ENCODE results near the gene PPP1CA.

The PPP1CA gene

DNA sequence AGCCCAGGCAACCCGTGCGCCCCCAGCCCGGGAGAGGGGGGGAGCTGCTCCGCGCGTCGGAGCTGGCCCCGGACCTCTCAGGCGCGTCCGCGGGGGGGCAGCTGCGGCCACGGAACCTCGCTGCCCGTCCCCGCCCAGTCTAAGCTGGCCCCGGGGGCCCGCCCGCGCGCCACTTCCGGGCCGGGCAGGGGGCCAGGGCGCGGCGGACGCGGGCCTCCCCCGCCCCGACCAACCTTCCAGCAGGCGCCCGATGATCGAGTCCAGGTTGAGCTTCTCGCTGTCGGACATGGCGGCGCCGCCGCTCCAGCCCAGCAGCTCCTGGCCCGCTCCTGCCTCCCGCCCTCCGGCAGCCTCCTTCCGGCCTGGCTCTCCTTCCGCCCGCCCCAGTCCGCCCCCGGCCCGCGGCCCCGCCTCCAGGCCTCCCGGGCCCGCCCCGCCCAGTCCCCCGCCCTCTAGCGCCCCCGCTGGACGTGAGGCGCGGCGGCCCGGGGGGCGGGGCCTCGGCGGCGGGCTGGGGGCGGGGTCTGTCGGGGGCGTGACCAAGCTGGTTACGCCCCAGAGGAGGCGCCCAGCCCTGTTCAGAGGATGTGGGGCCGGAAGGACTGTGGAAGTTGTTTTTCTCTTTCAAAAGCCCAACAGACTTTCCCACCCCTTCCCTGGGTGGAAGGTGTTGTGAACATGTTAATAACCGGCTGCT is at the start of gene PPP1CA:
TSS of gene PPP1CA (minus strand) at position 364 of the 697 bp plus-strand sequence. CDS start at position 288, 76 bp downstream.
- DNase-seq = peak; percentile 91

DNA sequence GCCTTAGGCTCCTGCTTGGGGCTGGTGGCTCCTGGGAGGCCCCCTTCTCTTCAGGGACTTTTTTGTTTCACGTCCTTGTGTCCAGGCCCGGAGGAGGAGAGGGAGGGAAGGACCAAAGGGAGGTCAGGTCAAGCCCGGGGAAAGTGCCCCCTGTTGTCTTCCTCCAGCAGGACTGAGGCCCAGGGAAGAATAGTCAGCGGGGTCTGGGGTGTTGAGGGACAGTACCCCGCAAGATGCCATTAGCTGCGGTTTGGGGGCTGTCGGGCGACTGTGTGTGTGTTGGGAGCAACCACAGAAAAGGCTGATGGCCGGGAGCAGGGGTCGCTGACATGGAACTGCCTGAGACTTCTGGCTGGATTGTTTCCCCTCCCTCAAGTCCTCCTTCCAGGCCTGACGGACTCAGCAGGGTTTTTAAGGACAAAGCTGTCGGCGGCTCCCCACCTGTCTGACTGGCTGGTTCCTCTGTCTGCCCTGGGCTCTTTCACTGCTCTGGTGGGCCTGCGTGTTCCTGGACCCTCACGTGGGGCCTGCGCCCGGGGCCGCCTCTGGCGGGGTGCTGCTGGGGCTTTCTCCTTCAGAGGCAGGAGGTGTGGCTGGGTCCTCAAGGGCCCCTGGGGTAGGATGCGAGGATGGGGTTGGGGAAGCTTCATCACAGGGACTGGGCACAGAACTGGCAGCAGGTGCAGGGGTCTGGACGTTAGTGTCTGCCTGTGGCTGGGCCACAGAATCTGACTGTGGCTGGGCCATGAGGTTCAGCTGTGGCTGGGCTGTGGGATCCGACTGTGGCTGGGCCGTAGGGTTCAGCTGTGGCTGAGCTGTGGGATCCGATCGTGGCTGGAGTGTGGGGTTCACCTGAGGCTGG is 49.4 kb upstream of the PPP1CA start:
- no peak for DNase-seq

DNA sequence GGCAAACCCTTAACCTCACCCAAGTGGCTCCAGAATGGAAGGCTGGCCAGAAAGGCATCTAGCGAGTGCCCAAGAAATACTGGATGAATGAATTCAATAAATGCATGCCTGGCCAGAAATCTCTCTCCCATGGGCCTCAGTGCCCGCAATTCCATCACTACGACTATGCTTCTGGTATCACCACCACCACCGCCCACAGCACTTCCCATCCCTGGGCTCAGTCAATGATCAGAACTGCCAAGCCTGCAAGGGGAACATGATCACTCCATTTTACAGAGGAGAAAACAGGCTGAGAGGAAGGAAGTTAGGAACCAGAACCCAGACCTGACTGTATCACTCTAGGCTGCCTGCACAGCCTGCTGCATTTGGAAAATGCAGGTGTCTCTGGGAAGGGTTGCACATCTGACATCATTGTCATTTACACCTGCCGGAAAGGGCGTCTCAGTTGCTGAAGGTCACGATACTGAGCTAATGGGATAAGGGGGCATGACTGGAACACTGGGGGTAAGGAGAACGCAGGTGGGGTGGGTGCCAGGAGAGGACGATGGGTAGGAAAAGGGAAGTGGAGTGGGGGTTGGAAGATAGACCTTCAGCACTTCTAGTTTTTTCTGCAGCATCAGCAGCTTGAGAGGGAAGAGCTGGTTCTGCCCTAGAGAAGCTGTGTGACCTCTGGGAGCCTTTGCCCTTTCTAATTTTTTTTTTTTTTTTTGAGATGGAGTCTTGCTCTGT is 47.6 kb upstream of the PPP1CA start:
- DNase-seq = no peak

DNA sequence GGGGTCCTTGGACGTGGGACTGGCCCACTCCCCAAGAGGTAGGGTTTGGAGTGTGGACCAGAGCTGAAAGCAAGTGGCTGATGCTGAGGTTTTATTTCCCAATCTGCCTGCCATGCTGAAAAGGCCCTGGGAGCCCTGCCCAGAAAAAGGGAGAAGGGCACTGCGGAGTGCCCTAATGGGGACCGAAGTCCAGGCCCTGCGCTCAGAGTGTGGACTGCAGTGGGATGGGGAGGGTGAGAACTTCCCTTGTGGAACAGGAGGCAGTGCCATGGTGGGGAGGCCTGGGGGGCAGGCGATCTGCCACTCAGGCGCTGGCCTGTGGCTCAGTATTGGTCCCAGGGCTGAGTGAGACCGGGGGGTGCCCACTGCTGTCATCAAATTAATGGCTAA is 46.6 kb upstream of the PPP1CA start:
- DNase-seq = no peak

DNA sequence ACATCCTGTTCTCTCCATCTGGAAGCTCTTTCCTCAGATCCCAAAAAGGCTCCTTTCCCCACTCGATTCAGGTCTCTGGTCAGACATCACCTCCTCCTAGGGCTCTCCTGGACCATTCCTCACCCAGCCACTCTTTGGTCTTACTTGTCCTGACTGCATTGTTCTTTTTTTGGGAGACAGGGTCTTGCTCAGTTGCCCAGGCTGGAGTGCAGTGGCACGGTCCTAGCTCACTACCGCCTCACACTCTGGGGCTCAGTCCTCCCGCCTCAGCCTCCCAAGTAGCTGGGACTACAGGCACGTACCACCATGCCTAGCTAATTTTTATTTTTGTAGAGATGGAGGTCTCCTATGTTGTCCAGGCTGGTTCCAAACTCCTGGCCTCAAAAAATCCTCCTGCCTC is 43.9 kb upstream of the PPP1CA start:
- no peak for DNase-seq

DNA sequence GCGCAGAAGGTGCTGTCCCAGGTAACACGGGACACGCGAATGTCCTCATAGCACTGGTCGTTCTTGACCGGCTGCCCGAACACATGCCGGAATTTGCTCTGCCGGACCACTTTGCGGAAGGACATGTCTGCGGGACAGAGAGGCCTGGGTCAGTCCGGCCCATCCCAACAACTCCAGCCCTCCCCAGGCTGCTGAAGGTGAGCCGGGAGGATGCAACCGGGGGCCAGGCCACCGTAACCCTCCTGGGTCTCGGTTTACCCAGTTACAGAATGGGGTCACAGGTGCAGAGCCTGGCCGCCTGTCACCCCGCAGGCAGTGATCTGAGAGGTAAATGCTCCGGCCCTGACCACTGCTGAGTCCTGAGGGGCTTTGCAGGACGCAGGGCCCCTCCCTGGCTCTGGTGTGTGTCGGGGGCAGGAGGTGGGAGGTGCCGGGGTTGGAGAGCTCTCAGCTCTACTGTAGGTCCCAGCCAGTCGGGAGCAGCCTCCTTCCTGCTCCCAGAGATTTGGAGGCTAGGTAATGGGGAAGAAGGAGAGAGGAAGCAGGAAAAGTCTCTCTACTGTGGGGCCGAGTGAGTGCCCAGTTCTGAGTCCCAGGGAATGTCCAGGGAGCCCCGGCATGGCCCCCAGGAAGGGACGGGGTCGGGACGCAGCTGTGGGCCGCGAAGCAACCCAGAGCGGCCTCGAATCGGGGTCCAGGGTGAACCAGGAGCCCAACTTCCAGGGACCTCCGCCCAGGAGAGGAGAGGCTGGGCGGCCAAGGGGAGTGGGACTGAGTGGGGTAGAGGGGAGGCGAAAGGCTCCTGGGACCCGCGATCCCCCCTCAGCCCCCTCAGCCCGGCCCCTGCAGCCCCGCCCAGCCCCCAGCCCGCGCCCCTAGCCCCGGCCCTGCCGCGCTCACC is 41.1 kb upstream of the PPP1CA start:
- no peak for DNase-seq

DNA sequence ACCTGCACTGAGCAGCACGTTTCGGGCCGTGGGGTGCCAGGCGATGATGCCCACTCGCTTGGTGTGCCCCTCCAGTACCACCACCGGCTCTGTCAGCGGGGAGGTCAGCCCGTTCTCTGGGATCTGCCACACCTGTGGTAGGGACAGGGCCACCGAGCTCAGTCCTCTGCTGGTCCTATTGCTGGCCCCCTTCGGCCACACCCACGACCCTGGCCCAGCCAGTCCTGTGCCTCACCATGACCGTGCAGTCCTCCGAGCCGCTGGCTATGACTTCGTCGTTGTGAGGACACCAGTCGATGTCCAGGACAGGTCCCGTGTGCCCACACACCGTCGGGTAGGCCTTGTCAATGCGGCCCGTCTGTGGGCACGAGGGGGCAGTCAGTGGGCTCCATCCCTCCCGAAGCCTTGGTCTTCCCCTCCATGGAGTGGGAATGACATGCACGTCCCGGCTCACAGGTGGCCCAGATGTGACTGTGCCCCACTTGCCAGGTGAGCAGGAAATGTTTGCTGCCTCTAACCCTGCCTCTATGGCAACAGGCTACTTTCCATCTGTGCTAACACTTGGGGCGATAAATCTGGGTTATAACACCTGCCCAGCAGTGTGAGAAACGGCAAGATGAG is 40.2 kb upstream of the PPP1CA start:
- no peak for DNase-seq

DNA sequence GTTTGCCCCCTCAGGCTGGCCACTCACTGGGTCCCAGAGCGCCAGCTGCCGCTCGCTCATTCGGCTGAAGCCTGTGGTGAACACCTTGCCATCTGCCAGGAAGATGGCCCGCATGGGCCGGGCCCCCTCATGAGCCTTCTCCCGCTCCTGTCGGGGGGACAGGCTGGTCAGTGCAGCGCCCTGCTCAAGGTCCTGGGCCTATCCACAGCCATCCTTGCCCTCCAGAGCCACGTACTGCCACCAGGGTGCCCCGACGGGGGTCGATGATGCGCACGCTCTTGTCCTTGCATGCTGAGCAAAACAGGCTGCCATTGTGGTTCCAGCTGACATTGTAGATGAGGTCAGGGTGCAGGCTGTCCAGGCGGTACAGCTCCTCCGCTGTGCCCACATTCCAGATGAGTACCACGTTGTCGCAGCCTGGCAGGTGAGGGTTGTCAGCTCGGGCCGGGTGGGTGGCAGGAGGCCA is 39.5 kb upstream of the PPP1CA start:
- DNase-seq = no peak

DNA sequence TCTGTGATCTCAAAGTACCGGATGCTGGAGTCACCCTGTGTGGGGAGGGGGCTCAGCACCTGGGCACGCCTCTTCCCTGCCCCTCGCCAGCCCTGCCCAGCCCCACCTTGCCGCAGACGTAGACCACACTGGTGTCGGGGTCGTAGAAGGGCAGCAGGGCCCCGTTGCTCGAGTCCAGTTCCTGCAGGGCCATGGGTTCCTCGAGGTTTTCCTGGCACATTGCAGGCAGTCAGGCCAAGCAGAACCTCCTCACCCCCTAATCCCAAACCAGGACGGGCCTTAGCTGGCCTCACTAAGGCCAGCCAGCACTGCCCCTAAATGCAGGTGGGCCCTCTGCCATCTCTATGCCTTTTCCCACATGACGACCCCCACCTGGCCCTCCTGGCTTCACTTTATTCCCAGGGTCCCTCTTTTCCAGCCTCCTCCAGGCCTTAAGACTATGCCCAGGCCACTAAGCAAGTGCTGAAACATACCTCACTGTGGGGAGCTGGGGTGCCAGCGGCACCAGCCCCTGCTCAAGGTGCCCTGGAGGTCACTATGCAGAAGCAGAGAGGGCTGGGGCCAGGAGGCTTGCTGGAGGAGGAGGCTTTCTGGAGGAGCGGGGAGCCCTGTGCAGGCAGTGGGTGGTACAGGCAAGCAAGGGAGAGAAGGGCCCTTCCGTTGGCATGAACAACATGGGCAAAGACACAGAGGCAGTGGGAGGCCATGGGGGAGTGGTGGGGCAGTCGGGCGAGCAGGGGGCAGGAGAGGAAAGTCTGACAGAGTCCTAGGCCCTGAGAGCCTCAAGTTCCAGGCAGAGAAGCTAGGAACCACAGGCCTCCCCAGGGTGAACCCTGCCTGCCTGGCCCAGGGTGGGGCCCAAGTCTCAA is 38.8 kb upstream of the PPP1CA start:
- no peak for DNase-seq

DNA sequence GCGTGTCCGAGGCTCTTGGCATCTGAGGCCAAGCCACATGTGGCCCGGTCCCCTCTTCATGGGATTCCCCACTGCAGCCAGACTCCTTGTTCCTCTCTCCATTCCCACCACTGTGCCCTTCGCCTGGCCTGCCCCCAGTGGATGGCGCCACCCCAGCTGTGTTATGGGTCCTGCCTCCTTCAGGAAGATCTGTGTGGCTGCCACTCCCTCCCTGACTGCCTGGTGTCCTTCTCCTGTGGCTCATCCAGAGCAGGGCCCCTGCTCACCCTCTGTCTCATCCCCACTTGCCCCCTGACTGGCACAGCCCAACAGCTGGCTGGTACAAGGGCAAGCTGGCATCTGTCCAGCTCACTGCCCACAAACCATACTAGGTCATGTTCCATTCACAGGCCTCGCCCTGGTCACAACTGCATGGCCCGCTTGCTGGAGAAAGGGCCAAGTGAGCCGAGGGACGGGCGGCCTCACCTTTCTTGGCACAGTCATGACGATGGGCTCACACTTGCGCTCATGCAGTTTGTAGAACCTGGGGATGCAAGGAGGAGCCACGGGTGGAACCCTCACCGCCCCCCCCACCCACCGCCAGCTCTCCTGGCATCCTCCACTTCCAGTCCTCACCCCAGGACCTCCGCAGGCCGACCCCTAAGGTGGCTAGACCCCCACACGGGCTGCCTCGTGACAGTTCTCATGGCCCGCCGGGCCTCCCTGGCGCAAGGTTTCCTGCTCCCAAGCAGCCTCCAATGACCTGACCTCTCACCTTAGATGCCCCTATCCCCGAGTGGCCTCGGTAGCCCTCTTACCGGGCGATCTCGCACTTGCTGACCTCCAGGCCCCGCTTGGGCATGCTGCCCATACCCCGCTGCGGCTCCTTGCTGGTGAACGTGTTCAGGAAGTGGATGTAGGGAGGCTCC is 37.9 kb upstream of the PPP1CA start:
- no peak for DNase-seq

DNA sequence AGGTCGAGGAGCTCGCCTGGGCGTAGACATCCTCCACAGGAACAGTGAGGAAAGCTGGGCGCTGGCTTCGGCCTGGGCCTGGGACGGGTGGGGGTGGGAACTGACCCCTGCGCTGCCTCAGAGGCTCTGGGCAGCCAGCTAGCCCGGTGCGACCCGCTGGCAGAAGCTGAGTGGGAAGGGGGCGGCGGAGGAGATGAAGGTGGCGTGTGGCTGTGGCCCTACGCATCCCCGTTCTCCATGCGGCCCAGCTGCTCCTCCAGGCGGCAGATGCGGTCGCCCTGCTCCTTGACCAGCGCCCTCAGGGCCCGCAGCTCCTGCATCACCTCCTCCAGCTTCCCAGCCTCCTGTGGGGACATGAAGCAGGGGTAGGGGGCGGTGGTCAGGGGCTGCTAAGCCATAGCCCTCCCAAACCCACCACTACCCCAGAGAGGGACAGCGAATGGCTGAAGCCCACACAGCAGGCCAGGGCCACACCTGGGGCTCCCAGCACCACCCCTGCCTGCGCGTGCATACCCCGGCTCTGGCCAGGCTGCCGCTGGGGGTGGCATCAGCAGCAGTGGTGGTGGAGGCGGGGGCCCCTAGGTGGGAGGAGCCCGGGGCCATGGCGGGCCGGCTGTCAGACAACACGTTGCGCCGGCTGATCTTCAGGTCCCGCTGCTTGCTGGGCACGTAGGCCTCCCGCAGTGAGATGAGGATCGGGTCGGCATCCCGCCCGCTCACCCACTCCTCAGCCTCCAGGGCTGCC is 36.7 kb upstream of the PPP1CA start:
- no peak for DNase-seq

DNA sequence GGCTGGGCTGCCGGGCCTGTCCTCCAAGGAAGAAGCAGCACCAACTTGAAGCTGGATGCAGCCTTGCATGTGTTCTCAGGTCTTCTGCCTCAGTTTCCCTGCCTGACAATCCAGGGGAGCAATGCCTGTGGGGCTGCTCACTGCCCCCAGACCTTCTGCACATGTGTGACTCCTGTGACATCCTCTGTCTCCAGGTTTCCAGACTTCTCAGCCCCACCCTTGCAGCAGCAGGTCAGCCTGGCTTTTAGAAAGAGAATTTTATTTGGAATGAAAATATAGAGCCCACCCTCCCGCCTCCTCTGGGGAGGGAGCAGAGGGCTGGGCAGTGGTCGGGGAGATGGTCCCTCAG is 36.1 kb upstream of the PPP1CA start:
- DNase-seq = no peak

DNA sequence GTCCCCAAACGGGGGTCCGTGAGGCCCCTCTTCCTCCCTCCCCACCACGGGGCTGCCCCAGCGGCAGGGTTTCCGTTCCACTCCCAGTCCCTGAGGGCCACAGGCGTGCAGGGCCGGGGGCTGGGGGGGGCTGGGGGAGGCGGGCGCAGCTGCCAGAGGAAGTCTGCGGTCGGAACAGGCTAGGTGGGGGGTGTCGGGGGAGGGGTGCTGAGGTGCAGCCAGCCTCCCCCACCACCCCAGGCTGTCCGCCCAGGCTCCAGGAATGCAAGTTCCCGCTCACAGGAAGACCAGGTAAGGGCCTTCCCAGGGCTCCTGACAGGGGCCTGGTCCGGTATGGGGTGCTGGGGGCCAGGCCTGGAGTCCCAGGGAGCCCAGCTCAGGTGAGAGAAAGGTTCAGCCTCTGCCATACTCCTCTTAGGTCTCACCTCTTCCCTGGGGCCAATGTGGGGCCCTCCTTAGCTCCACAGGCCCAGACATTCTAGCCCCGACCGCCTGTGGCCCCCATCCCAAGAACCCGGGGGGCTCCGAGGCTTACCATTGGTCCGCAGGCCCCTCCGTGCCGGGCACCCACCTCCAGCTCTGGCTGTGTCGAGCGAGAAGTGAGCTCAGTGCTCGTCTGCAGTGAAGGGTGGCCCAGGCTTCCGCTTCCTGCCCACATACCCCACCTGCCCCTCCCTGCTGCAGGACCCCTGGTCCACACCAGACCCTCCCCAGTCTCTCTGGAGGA is 35.6 kb upstream of the PPP1CA start, which contains the start of gene PTPRCAP:
TSS of gene PTPRCAP (minus strand) at position 601 of the 727 bp plus-strand sequence. CDS start at position 538, 63 bp downstream.
- DNase-seq = no peak

DNA sequence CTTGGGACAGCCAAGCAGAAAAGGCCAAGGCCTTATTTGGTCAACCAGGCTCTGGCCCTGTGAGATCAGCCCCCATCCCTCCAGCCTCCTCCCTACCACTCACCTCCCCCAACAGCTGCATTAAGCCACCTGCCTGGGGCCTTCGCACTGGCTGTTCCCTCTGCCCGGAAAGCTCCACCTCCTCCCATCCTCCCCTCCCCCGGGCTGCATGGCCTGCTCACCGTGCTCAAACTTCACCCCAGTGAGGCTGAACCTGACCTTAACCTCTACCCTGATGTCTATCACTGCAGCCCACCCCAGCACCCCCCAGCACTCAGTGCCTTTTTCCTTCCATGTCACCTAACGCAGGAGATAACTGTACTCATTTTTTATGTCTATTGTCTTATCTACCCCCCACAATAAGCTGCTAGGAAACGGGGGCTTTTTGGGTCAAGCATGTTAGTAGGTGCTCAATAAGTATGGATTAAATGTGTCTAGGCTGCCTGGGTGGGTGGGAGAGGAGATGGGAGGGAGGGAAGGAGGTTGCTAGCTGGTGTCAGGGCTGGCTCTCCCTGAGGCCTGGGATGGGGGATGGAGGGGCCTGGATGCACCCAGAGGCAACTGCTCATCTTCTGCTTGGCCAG is 34.9 kb upstream of the PPP1CA start:
- DNase-seq = no peak

DNA sequence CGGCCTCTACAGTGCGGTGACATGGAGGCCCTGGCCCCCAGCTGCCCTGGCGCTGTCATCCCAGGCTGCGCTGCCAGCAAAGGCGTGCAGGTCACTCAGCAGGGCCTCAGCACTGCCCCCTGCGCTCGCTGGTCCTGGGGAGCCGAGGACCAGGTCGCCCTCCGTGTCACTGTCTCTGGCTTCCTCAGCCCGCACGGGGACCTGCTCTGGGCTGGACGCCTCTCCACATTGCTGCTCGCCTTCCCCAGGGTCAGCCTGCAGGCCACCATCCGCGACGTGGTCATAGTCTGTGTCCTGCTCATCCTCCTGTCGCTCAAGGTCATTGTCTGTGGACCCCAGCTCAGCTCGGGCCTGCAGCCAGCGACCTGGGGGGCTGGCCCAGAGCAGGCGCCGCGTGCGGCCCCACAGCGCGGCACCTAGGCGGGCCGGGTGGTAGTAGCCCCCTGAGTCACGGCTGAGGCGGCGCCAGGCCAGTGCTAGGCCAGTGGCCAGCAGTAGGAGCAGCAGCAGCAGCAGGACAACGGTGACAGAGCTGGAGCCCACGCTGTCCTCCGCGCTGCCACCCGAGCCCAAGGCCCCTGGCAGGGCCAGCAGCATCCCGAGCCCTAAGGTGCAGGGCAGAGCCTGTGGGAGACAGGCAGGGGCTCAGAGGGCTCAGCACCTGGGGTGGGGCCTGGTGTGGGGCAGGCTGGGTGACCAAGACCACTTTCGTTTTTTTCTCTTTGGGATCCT is 34.2 kb upstream of the PPP1CA start:
- DNase-seq = no peak

DNA sequence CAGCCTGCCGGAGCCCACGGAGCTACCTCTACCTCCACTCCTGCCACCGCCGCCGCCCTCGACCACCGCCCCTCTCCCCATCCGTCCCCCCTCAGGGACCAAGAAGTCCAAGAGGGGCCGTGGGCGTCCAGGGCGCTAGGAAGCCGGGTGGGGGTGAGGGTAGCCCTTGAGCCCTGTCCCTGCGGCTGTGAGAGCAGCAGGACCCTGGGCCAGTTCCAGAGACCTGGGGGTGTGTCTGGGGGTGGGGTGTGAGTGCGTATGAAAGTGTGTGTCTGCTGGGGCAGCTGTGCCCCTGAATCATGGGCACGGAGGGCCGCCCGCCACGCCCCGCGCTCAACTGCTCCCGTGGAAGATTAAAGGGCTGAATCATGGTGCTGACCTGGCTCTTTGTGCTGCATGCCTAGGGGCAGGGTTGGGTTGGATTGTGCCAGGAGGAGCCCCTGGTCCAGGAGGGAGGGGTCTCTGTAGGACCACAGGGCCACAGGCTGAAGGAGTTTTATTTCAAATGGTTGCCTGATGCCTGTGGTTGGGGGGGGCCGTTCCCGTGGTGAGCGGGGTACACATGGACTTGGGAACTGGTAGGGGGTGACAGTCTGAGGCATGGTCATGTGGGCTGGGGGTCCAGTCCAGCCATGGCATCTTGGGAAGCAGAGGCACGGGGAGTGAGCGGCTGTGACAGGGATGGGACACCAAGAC is 33.5 kb upstream of the PPP1CA start:
- no peak for DNase-seq
